Measurements from ENCODE around the gene SNX22. TPM values are rescaled to one million over a fixed set of nuclear protein-coding genes. Genes with fewer than 3 reads are reported as not detected.
A peak's percentile ranks its signal among the peaks of the same experiment; 100 is the strongest.

The SNX22 gene
- total and polyA plus RNA-seq, 2 of the 8 experiments (the other 6 are each of a cell fraction or from before 2014, with no cell fraction given), result 4.9 TPM

- H2AK5ac ChIP-seq (ENCODE audit: low read depth, low read length), result no peak overlapping the region
- TF ChIP-seq POLR2AphosphoS5 (IDR thresholded peaks at IDR 0.05; ENCODE audit: low read depth, low read length) (0 out of 2 replicates have a peak, but pooled peaks have one; percentile 5), SIN3A (conservative IDR thresholded peaks at IDR 0.05 in 1 of 2, IDR thresholded peaks at IDR 0.05 in 1 of 2; ENCODE audit: low read depth in 1 of 2, low read length in 2 of 2) (peak in 1 of 2 experiments; percentile 22; a peak in 1 of 4 replicates), ATF2 (IDR thresholded peaks at IDR 0.05; ENCODE audit: low read length) (no peak)
- ChIA-PET CTCF (ENCODE audit: partially characterized antibody) (interaction anchor here (0.6 to 1.3 kb wide), 3 partner anchors 19 to 211 kb away, joined by 3 to 6 read pairs (median 3); no protein-coding TSS in a partner anchor), POLR2A (ENCODE audit: partially characterized antibody) (interaction anchor here (0.7 to 2.0 kb wide), 5 partner anchors 9 to 192 kb away, joined by 3 to 7 read pairs (median 3); no protein-coding TSS in a partner anchor)
- H3K79me1 ChIP-seq (ENCODE audit: low read depth, low read length), result no peaks in the 10 kb centered on the region; the same call in 1 of the 2 replicates
- H3K14ac ChIP-seq (ENCODE audit: insufficient read length), result no peak overlapping the region
- H3K4ac ChIP-seq (replicated peaks; ENCODE audit: insufficient read length, low read depth, low read length), result no peak overlapping the region
- H3K36me3 ChIP-seq (ENCODE audit: control insufficient read depth in 2 of 4, insufficient read depth in 4 of 4, low read length in 3 of 4), result peaks cover 38 to 59% (median 49%) of the 10 kb centered on the region in 4 experiments
- no peak for DNase-seq (ENCODE audit: low read depth in 1 of 2, low spot score in 2 of 2)
- H3K56ac ChIP-seq (replicated peaks; ENCODE audit: insufficient read length, low read depth, low read length), result no peak overlapping the region
- H3K27ac ChIP-seq (ENCODE audit: low read depth, low read length), result no peak overlapping the region
- no peak for FAIRE-seq
- H2BK12ac ChIP-seq (ENCODE audit: low read depth, low read length), result no peak overlapping the region
- H3K4me1 ChIP-seq (replicated peaks in 1 of 4; ENCODE audit: control insufficient read depth in 3 of 4, insufficient read depth in 4 of 4, low read length in 3 of 4), result peaks cover 0 to 13% (median 7%) of the 10 kb centered on the region in 4 experiments; a peak in 6 of 7 replicates
- H2BK15ac ChIP-seq (ENCODE audit: low read length), result no peak overlapping the region
- H3K4me2 ChIP-seq (ENCODE audit: insufficient read depth in 1 of 2, low read depth in 2 of 2, low read length in 2 of 2), result no peak overlapping the region
- peaks cover 7% of the 10 kb centered on the region; the same call in 1 of the 2 replicates for H3K23me2 ChIP-seq (ENCODE audit: low read depth, low read length)
- H3K4me3 ChIP-seq (ENCODE audit: extremely low read depth in 1 of 4, insufficient read depth in 2 of 4, low read depth in 3 of 4, low read length in 4 of 4), result no peak overlapping the region
- H3K18ac ChIP-seq (ENCODE audit: extremely low read depth, low read length), result no peak overlapping the region
- H4K91ac ChIP-seq (replicated peaks; ENCODE audit: insufficient read length, low read length), result no peak overlapping the region
- H4K5ac ChIP-seq (ENCODE audit: insufficient read length, low read depth, low read length), result no peak overlapping the region
- H2AFZ ChIP-seq (ENCODE audit: low read length), result no peak overlapping the region
- peaks cover 0 to 2% of the 10 kb centered on the region in 2 experiments; a peak in 2 of 4 replicates for H3K79me2 ChIP-seq (ENCODE audit: control insufficient read depth in 1 of 2, insufficient read depth in 2 of 2, low read length in 2 of 2)
- H4K20me1 ChIP-seq (replicated peaks in 1 of 2; ENCODE audit: control insufficient read depth in 1 of 2, insufficient read depth in 2 of 2, low read length in 2 of 2), result peaks cover 10 to 21% of the 10 kb centered on the region in 2 experiments
- H3K27me3 ChIP-seq (replicated peaks in 1 of 4; ENCODE audit: control insufficient read depth in 3 of 4, extremely low read depth in 1 of 4, insufficient read depth in 3 of 4, low read length in 3 of 4), result peaks cover 0 to 13% (median 11%) of the 10 kb centered on the region in 4 experiments; a peak in 5 of 7 replicates
- H2BK5ac ChIP-seq (ENCODE audit: low read depth, low read length), result no peak overlapping the region
- H3K23ac ChIP-seq (ENCODE audit: insufficient read length), result no peak overlapping the region
- no peak overlapping the region for H2BK20ac ChIP-seq (ENCODE audit: low read length)
- no peak overlapping the region for H2BK120ac ChIP-seq (replicated peaks; ENCODE audit: low read depth, low read length)
- H3K9me3 ChIP-seq (ENCODE audit: insufficient read depth in 2 of 2, low read depth in 1 of 2, low read length in 1 of 2), result no peaks in the 10 kb centered on the region
- no peak overlapping the region for H4K8ac ChIP-seq (ENCODE audit: extremely low read depth, insufficient read depth, low read length)
- 94% methylated on average over 16 of the region's 16 CpGs; no CpG with 5 or more reads in 1 of the 2 experiments for WGBS, 2 experiments (ENCODE audit: extremely low coverage in 1 of 2, insufficient coverage in 1 of 2, insufficient read length in 1 of 2, insufficient replicate concordance in 2 of 2, low coverage in 1 of 2, low lambda C conversion rate in 2 of 2, missing lambda C conversion rate in 1 of 2)
- H3K9ac ChIP-seq (replicated peaks in 1 of 4; ENCODE audit: extremely low read depth in 1 of 4, low read depth in 3 of 4, low read length in 3 of 4), result no peak overlapping the region
These were observed 5.3 kb downstream of the SNX22 start for GRCh38 chr15:64156652-64157331.
